Fibroblast of lung (primary cell): ENCODE data around the gene ESAM. TPM values are rescaled to one million over a fixed set of nuclear protein-coding genes. Genes with fewer than 3 reads are reported as not detected.

Source experiments
- DNase-seq, 2 donors: peaks; one replicate each; pipeline versions ENCODE4 v3.0.0 to v3.0.0-alpha.2; 2010; ENCODE audit warnings: low read depth in 2 of 2
- H2AFZ ChIP-seq: 2 replicates; pipeline ENCODE4 v1.5.1; 2012; ENCODE audit warnings: low read length, control low read depth, inconsistent platforms
- H3K27ac ChIP-seq: 2 replicates; pipeline ENCODE4 v1.5.1; 2011; ENCODE audit warnings: low read length, control low read depth; ENCODE audit not compliant: insufficient read depth
- H3K27me3 ChIP-seq: 2 replicates; pipeline ENCODE4 v1.5.1; 2011; ENCODE audit warnings: mild to moderate bottlenecking, low read length; ENCODE audit not compliant: control insufficient read depth, insufficient read depth
- H3K36me3 ChIP-seq: 2 replicates; pipeline ENCODE4 v1.5.1; 2011; ENCODE audit warnings: low read length; ENCODE audit not compliant: control insufficient read depth, insufficient read depth
- H3K4me1 ChIP-seq: 2 replicates; pipeline ENCODE4 v1.5.1; 2011; ENCODE audit warnings: low read length; ENCODE audit not compliant: control insufficient read depth, insufficient read depth; ENCODE audit errors: extremely low read depth
- H3K4me2 ChIP-seq: 2 replicates; pipeline ENCODE4 v1.5.1; 2011; ENCODE audit warnings: low read length, control low read depth; ENCODE audit not compliant: insufficient read depth; ENCODE audit errors: extremely low read depth
- H3K4me3 ChIP-seq, 4 experiments: fragments of 200-600 bp in 1 of 4; sonication (generic) in 1 of 4; replicated peaks in 1 of 4; 2 replicates each; pipeline ENCODE4 v1.5.1; 2011 to 2016; ENCODE audit warnings: low read length in 4 of 4, low read depth in 3 of 4, mild to moderate bottlenecking in 3 of 4, control low read depth in 2 of 4, inconsistent platforms in 1 of 4, mixed read lengths in 1 of 4; ENCODE audit not compliant: insufficient read depth in 1 of 4; ENCODE audit errors: control extremely low read depth in 1 of 4
- H3K79me2 ChIP-seq: 2 replicates; pipeline ENCODE4 v1.5.1; 2012; ENCODE audit warnings: mild to moderate bottlenecking, low read length, inconsistent platforms; ENCODE audit not compliant: control insufficient read depth, insufficient read depth
- H3K9ac ChIP-seq: 2 replicates; pipeline ENCODE4 v1.5.1; 2011; ENCODE audit warnings: mild to moderate bottlenecking, low read length, control low read depth; ENCODE audit not compliant: insufficient read depth
- H3K9me3 ChIP-seq: 2 replicates; pipeline ENCODE4 v1.5.1; 2012; ENCODE audit warnings: low read depth, low read length; ENCODE audit not compliant: control insufficient read depth, insufficient read depth
- H4K20me1 ChIP-seq: 2 replicates; pipeline ENCODE4 v1.5.1; 2011; ENCODE audit warnings: low read length; ENCODE audit not compliant: control insufficient read depth, insufficient read depth; ENCODE audit errors: extremely low read depth
- EZH2 ChIP-seq: IDR thresholded peaks from 2 replicates; pipeline ENCODE4 v1.5.1; 2012; ENCODE audit warnings: low read length, control low read depth, mild to moderate bottlenecking; ENCODE audit errors: missing control alignments
- polyA plus RNA-seq, 2 donors: library from polyadenylated mRNA; depleted of rRNA in 1 of 2; stranded (reverse) in 1 of 2; unstranded in 1 of 2; fragments of >200 nt; gene quantifications; 2 replicates each; pipeline ENCODE4 v1.2.1, GENCODE V29; 2011 to 2012; ENCODE audit warnings: missing spikeins in 1 of 2
- total RNA-seq: library from RNA; depleted of rRNA; stranded (reverse); fragments of >200 nt; gene quantifications from 2 replicates; pipeline ENCODE4 v1.2.1, GENCODE V29; 2014
- TF ChIP-seq, protein P1 (sequence below), 2 donors: IDR thresholded peaks in 1 of 2; conservative IDR thresholded peaks in 1 of 2; 1 replicate in 1 of 2; 2 replicates in 1 of 2; pipeline ENCODE4 v1.5.1; 2011 to 2012; ENCODE audit warnings: low read length in 2 of 2, control low read depth in 1 of 2, inconsistent platforms in 1 of 2, low read depth in 1 of 2, mild to moderate bottlenecking in 1 of 2

ESAM gene
- total and polyA plus RNA-seq, 2 donors (not counting 1 experiment from before 2014, with no cell fraction given): under 0.01 to 2.7 TPM

DNA sequence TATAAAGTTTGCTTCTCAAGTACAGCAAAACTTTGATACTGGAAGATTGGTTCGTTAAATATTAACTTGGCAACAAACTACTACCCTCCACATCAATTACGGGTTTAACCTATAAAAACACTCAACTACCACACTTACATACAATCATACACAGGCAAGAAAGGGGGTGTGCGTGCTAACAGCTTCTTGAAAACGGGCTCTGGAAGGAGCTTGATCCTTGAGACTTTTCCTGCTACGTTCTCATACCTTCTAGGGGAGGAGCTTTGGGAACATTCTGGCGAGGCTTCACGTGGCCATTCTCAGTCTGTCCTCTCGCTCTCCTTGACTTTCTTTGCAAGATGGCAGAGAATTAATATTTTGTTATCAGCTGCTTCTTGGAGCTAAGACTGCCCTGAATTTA is 6.8 kb upstream of the ESAM start:
- Histone ChIP-seq H3K79me2 (no peaks in the 10 kb centered on the region), H3K27ac (no peak overlapping the region), H3K27me3 (no peaks in the 10 kb centered on the region), H2AFZ (no peak overlapping the region), H3K9ac (no peak overlapping the region), H3K4me1 (no peaks in the 10 kb centered on the region), H4K20me1 (no peaks in the 10 kb centered on the region), H3K36me3 (peaks cover 2% of the 10 kb centered on the region), H3K9me3 (no peaks in the 10 kb centered on the region), H3K4me2 (no peak overlapping the region), H3K4me3 (no peak overlapping the region)
- TF ChIP-seq EZH2: no peak
- TF ChIP-seq, protein P1, sequence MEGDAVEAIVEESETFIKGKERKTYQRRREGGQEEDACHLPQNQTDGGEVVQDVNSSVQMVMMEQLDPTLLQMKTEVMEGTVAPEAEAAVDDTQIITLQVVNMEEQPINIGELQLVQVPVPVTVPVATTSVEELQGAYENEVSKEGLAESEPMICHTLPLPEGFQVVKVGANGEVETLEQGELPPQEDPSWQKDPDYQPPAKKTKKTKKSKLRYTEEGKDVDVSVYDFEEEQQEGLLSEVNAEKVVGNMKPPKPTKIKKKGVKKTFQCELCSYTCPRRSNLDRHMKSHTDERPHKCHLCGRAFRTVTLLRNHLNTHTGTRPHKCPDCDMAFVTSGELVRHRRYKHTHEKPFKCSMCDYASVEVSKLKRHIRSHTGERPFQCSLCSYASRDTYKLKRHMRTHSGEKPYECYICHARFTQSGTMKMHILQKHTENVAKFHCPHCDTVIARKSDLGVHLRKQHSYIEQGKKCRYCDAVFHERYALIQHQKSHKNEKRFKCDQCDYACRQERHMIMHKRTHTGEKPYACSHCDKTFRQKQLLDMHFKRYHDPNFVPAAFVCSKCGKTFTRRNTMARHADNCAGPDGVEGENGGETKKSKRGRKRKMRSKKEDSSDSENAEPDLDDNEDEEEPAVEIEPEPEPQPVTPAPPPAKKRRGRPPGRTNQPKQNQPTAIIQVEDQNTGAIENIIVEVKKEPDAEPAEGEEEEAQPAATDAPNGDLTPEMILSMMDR (conservative IDR thresholded peaks at IDR 0.05 in 1 of 2, IDR thresholded peaks at IDR 0.05 in 1 of 2; ENCODE audit: low read depth in 1 of 2, low read length in 2 of 2): no peak
- DNase-seq: no peak

DNA sequence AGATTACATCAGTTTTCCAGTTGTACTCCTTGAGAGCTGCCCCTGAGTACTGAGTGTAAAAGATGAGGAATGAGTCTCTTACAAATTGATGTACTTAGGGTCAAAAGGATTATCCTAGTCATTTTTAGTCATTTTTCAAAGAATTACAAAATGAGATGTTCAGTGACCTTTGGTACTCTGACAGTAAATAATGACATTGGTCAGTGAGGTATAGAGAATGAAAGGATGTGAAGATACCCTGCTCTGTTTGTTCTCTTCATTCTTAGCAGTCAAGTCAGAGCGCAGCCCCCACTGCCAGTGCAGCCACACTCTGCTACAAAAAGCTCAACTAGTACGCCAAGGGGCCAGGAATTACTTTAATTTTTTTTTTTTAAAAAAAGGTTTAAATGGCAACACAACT is 4.1 kb upstream of the ESAM start:
- Histone ChIP-seq H3K79me2 (no peaks in the 10 kb centered on the region), H4K20me1 (no peaks in the 10 kb centered on the region), H3K4me3 (no peak overlapping the region), H3K27ac (no peak overlapping the region), H2AFZ (no peak overlapping the region), H3K36me3 (peaks cover 2% of the 10 kb centered on the region), H3K4me2 (no peak overlapping the region), H3K9ac (no peak overlapping the region), H3K9me3 (no peaks in the 10 kb centered on the region), H3K27me3 (no peaks in the 10 kb centered on the region), H3K4me1 (peaks cover 3% of the 10 kb centered on the region)
- no peak for TF ChIP-seq EZH2
- TF ChIP-seq, protein P1 (conservative IDR thresholded peaks at IDR 0.05 in 1 of 2, IDR thresholded peaks at IDR 0.05 in 1 of 2; ENCODE audit: low read depth in 1 of 2, low read length in 2 of 2): no peak
- DNase-seq: no peak

DNA sequence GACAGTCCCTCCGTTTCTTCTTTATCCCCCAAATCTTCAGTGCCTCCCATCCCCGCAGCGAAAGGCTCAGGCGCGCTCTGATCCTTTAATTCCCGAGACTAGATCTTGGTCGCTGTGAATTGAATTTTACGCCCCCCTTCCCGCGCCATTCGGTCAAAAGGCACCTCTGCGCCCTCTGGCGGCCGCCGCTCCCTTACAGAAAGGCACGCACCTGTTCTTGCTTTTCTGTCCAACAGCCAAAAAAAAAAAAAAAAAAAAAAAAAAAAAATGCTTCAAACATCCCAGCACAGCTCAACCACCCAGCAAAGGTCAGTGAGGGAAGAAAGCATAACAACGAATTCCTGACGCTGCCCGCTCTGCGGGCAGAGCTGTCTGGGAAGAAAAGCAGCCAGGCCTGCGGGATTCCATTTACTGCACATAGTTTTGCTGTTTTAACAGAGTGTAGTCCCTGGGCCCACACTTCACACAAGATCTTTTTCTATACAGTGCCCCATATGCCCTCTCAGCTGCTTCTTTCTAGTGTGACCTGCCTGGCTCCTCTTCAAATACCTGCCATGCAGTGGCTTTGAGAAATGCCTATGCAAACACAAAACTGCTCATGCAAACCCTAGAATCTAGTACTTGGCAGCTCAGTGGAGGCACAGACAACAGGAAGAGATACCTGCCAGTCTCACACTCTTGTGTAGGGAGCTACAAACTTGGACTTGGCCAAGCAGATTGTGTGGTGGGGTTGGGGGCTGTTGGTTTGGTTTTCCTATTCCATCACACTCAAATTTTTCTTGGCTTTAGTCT is 1.3 kb upstream of the ESAM start:
- DNase-seq: peak; percentile 50 to 66
- no peak for TF ChIP-seq EZH2
- TF ChIP-seq, protein P1 (conservative IDR thresholded peaks at IDR 0.05 in 1 of 2, IDR thresholded peaks at IDR 0.05 in 1 of 2; ENCODE audit: low read depth in 1 of 2, low read length in 2 of 2): peak; percentile 73 to 80
- Histone ChIP-seq H3K27ac (no peak overlapping the region), H3K4me3 (peak overlapping the region; percentile 9 to 57 (median 28)), H3K9ac (no peak overlapping the region), H4K20me1 (no peaks in the 10 kb centered on the region), H3K9me3 (no peaks in the 10 kb centered on the region), H3K79me2 (no peaks in the 10 kb centered on the region), H3K36me3 (peaks cover 2% of the 10 kb centered on the region), H3K4me1 (peaks cover 9% of the 10 kb centered on the region), H2AFZ (no peak overlapping the region), H3K4me2 (peak overlapping the region; percentile 87), H3K27me3 (peaks cover 3% of the 10 kb centered on the region)
